Testis (tissue), 2 donors: ENCODE data around the gene KIF12.

ENCODE experiments used
- POLR2A ChIP-seq: fragments of 450-650 bp; IDR thresholded peaks from one replicate; pipeline ENCODE4 v1.6.1; 2017; ENCODE audit warnings: antibody characterized with exemption, mild to moderate bottlenecking, moderate library complexity
- TF ChIP-seq, protein P1 (sequence below), 3 experiments: fragments of 450-650 bp in 2 of 3; fragments of 200-600 bp in 1 of 3; sonication (generic) in 1 of 3; IDR thresholded peaks; one replicate each; pipeline ENCODE4 v1.5.1; 2016 to 2019; ENCODE audit warnings: antibody characterized with exemption in 3 of 3, mild to moderate bottlenecking in 2 of 3, moderate library complexity in 1 of 3

GRCh38 chr9:114122136-114123027, 23.3 kb upstream of the KIF12 start:
- TF ChIP-seq, protein P1, sequence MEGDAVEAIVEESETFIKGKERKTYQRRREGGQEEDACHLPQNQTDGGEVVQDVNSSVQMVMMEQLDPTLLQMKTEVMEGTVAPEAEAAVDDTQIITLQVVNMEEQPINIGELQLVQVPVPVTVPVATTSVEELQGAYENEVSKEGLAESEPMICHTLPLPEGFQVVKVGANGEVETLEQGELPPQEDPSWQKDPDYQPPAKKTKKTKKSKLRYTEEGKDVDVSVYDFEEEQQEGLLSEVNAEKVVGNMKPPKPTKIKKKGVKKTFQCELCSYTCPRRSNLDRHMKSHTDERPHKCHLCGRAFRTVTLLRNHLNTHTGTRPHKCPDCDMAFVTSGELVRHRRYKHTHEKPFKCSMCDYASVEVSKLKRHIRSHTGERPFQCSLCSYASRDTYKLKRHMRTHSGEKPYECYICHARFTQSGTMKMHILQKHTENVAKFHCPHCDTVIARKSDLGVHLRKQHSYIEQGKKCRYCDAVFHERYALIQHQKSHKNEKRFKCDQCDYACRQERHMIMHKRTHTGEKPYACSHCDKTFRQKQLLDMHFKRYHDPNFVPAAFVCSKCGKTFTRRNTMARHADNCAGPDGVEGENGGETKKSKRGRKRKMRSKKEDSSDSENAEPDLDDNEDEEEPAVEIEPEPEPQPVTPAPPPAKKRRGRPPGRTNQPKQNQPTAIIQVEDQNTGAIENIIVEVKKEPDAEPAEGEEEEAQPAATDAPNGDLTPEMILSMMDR (IDR thresholded peaks at IDR 0.05) = no peak
- no peak for TF ChIP-seq POLR2A
